ENCODE results near the gene B4GALNT4. TPM values are rescaled to one million over a fixed set of nuclear protein-coding genes. Genes with fewer than 3 reads are reported as not detected.

The B4GALNT4 gene
- total RNA-seq, 6 experiments from 2014 or later, result 6.4 to 12.1 (median 8.4) TPM

DNA sequence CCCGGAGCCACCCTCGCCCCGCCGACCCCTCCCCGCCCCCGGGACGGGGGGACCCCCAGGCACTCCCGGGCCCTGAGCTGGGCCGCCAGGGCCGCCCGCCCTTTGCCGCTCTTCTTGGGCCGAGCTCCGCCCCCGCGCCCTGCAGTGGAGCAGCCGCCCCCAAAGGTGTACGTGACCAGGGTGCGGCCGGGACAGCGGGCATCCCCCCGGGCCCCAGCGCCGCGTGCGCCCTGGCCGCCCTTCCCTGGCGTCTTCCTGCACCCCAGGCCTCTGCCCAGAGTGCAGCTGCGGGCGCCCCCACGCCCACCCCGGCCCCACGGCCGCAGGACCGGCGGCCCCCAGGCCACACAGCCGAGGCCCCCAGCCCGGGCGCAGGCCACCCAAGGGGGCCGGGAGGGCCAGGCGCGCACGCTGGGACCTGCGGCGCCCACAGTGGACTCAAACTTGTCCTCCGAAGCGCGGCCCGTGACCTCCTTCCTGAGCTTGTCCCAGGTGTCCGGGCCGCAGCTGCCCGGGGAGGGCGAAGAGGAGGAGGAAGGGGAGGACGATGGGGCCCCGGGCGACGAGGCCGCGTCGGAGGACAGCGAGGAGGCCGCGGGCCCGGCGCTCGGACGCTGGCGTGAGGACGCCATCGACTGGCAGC lies 7.4 kb downstream of the B4GALNT4 start:
- H3K9me3 Mint-ChIP-seq, result peaks cover 4% of the 10 kb centered on the region; the same call in 1 of the 2 replicates
- no peak for DNase-seq
- H3K27me3 Mint-ChIP-seq (ENCODE audit: insufficient read depth), result peaks cover 3% of the 10 kb centered on the region; the same call in 1 of the 2 replicates
- no peak overlapping the region for H3K4me3 Mint-ChIP-seq
- H3K4me1 Mint-ChIP-seq (ENCODE audit: low read depth), result no peaks in the 10 kb centered on the region
- no peaks in the 10 kb centered on the region for H3K36me3 Mint-ChIP-seq (ENCODE audit: low read depth)
- no peak overlapping the region for H3K27ac Mint-ChIP-seq
- TF ChIP-seq, protein P1, sequence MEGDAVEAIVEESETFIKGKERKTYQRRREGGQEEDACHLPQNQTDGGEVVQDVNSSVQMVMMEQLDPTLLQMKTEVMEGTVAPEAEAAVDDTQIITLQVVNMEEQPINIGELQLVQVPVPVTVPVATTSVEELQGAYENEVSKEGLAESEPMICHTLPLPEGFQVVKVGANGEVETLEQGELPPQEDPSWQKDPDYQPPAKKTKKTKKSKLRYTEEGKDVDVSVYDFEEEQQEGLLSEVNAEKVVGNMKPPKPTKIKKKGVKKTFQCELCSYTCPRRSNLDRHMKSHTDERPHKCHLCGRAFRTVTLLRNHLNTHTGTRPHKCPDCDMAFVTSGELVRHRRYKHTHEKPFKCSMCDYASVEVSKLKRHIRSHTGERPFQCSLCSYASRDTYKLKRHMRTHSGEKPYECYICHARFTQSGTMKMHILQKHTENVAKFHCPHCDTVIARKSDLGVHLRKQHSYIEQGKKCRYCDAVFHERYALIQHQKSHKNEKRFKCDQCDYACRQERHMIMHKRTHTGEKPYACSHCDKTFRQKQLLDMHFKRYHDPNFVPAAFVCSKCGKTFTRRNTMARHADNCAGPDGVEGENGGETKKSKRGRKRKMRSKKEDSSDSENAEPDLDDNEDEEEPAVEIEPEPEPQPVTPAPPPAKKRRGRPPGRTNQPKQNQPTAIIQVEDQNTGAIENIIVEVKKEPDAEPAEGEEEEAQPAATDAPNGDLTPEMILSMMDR (IDR thresholded peaks at IDR 0.05), result no peak

DNA sequence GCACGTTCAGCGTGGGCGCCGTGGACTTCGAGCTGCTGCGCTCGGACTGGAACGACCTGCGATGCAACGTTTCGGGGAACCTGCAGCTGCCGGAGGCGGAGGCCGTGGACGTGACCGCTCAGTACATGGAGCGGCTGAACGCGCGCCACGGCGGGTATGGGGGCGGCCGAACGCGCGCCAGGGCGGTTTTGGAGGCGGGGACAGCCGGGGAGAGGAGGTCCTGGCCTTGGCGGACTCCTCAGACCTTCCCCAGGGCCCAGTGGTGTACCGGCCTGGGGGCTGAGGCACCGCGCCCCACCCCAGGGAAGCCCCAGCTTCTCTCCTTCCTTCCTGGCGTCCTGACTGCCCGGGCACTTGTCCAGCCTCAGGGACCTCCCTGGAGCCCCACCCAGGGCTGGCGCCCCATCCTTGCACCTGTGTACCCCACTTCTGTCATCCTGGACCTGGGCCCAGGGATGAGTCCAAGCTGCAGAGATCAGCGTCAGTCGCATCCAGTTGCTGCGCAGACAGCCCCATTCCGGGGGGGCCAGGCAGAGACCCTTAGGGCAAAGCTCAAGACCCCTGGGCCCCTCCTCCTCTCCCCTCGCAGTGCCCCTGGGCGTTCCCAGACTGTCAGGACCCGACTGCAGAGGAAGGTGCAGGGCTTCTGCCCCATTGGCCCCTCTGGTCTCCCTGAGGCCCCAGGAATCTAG lies 8.0 kb downstream of the B4GALNT4 start:
- Mint-ChIP-seq H3K4me1 (ENCODE audit: low read depth) (no peaks in the 10 kb centered on the region), H3K4me3 (no peak overlapping the region), H3K27ac (no peak overlapping the region), H3K27me3 (ENCODE audit: insufficient read depth) (peaks cover 7% of the 10 kb centered on the region), H3K9me3 (peaks cover 4% of the 10 kb centered on the region; the same call in 1 of the 2 replicates), H3K36me3 (ENCODE audit: low read depth) (no peaks in the 10 kb centered on the region)
- no peak for DNase-seq
- TF ChIP-seq, protein P1 (IDR thresholded peaks at IDR 0.05), result no peak

DNA sequence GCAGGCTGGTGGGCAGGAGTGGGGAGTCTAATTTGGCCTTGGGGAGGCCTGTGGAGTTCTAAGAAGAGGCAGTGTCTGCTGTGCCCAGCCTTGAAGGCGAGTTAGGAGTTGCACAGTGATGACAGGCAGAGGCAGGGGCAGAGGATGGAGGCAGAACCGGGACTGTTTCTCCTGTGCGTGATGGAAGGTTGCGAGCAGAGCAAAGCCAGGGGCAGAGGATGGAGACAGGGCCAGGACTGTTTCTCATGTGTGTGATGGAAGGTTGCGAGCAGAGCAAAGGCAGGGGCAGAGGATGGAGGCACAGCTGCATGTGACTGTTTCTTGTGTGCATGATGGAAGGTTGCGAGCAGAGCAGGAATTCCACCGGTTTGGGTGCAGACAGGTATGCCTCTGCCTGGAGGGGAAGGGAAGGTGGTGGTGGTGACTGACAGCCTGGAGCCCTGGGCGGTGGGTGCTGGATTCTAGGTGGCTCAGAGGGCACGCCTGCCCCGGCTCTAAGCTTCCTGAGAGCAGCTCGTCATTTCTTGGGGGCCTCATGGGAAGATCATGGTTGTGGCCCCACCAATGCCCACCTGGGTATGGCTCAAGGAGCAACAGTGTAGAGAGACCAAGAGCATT lies 8.7 kb downstream of the B4GALNT4 start:
- H3K4me1 Mint-ChIP-seq (ENCODE audit: low read depth), result no peaks in the 10 kb centered on the region
- H3K27me3 Mint-ChIP-seq (ENCODE audit: insufficient read depth), result peaks cover 11% of the 10 kb centered on the region
- DNase-seq, result no peak
- H3K4me3 Mint-ChIP-seq, result no peak overlapping the region
- H3K9me3 Mint-ChIP-seq, result peaks cover 4% of the 10 kb centered on the region; the same call in 1 of the 2 replicates
- H3K27ac Mint-ChIP-seq, result no peak overlapping the region
- TF ChIP-seq, protein P1 (IDR thresholded peaks at IDR 0.05), result no peak
- H3K36me3 Mint-ChIP-seq (ENCODE audit: low read depth), result no peaks in the 10 kb centered on the region

DNA sequence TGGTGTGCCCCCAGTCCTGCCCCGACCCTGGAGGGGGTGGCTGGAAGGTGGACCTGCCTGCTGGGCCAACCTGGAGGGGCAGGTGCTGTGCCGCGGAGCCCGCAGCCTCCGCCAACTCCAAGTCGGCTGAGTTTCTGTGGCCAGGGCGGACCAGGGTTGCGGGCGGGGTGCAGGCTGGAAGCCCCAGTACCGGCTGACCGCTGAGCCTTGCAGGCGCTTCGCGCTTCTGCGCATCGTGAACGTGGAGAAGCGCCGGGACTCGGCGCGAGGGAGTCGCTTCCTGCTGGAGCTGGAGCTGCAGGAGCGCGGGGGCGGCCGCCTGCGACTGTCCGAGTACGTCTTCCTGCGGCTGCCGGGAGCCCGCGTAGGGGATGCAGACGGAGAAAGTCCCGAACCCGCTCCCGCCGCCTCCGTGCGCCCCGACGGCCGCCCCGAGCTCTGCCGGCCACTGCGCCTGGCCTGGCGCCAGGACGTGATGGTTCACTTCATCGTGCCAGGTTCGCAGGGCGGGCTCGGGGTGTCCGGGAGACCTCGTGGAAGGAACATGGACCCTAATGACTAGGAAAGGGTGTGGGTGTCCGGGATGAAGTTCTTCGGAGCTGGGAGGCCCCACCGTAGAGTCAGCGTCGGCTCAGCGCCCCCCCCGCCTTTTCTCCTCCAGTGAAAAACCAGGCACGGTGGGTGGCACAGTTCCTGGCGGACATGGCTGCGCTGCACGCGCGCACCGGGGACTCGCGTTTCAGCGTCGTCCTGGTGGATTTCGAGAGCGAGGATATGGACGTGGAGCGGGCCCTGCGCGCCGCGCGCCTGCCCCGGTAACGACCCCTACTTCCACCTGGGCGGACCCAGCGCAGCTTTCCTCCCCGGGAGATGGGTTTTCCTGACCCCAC lies 10.2 kb downstream of the B4GALNT4 start:
- H3K9me3 Mint-ChIP-seq, result no peaks in the 10 kb centered on the region; the same call in 1 of the 2 replicates

More for the DNA sequence above, 10.2 kb downstream of the B4GALNT4 start:
- Mint-ChIP-seq H3K27me3 (ENCODE audit: insufficient read depth) (peaks cover 20% of the 10 kb centered on the region), H3K4me1 (ENCODE audit: low read depth) (peaks cover 8% of the 10 kb centered on the region), H3K27ac (no peak overlapping the region), H3K4me3 (no peak overlapping the region), H3K36me3 (ENCODE audit: low read depth) (peaks cover 5% of the 10 kb centered on the region; the same call in 1 of the 2 replicates)
- no peak for DNase-seq
- TF ChIP-seq, protein P1 (IDR thresholded peaks at IDR 0.05), result no peak

Data from HFFc6 (cell line).